Heart right ventricle (tissue), 16 donors: ENCODE results near the gene TBC1D17. TPM values are rescaled to one million over a fixed set of nuclear protein-coding genes. Genes with fewer than 3 reads are reported as not detected.

Source experiments
- ATAC-seq, 8 donors: fragments of 200-7000 bp; cut with Tn5 transposase; one replicate each; pipeline ENCODE4 v1.9.1; 2020; ENCODE audit warnings: mild to moderate bottlenecking in 8 of 8, moderate library complexity in 8 of 8, moderate number of reproducible peaks in 1 of 8
- DNase-seq, 2 donors: peaks; one replicate each; pipeline ENCODE4 v3.0.0-alpha.2; 2020
- H3K27ac ChIP-seq, 10 donors: fragments of 200-600 bp; sonication (generic) in 2 of 10; one replicate each; pipeline versions ENCODE4 v1.5.0 to v1.8.0; 2020 to 2022; ENCODE audit warnings: mild to moderate bottlenecking in 3 of 10
- H3K27me3 ChIP-seq, 7 donors: fragments of 200-600 bp; one replicate each; pipeline ENCODE4 v1.8.0; 2021 to 2022; ENCODE audit warnings: mild to moderate bottlenecking in 2 of 7
- H3K36me3 ChIP-seq, 9 donors: fragments of 200-600 bp; sonication (generic) in 1 of 9; one replicate each; pipeline versions ENCODE4 v1.5.0 to v1.8.0; 2020 to 2022; ENCODE audit warnings: mild to moderate bottlenecking in 2 of 9
- H3K4me1 ChIP-seq, 9 donors: fragments of 200-600 bp; sonication (generic) in 1 of 9; one replicate each; pipeline versions ENCODE4 v1.5.0 to v1.8.0; 2020 to 2022; ENCODE audit warnings: mild to moderate bottlenecking in 4 of 9
- H3K4me3 ChIP-seq, 10 donors: fragments of 200-600 bp; sonication (generic) in 2 of 10; one replicate each; pipeline versions ENCODE4 v1.5.0 to v1.8.0; 2020 to 2022; ENCODE audit warnings: mild to moderate bottlenecking in 7 of 10, moderate library complexity in 2 of 10
- H3K9me3 ChIP-seq, 11 donors: fragments of 200-600 bp in 10 of 11; sonication (generic) in 2 of 11; one replicate each; pipeline versions ENCODE4 v1.5.0 to v1.8.0; 2013 to 2022; ENCODE audit warnings: mild to moderate bottlenecking in 2 of 11, control low read depth in 1 of 11, moderate library complexity in 1 of 11
- WGBS, 2 donors: extraction: QIAGEN DNeasy Blood & Tissue Kit; methylation state at CpG; one replicate each; pipeline ENCODE4 v1.1.7; 2013; ENCODE audit warnings: inconsistent platforms in 1 of 2; 5-methylcytosine and 5-hydroxymethylcytosine counted together
- intact Hi-C, 10 donors: fragments of 100-400 bp; cut with DNase I; formaldehyde crosslinking; loops; one replicate each; pipeline versions ENCODE4 v1.11.1 to v1.14.2; 2022
- polyA plus RNA-seq, 2 donors: library from polyadenylated mRNA; stranded (reverse); fragments of 200-250 nt; gene quantifications; one replicate each; pipeline ENCODE4 v1.2.3, GENCODE V29; 2013
- total RNA-seq, 10 donors: library from RNA; stranded (reverse); fragmentation: NEBNext Ultra II Directional in 3 of 10; extraction: Animal tissue kit (Norgen Biotek cat#: 25700) in 3 of 10; gene quantifications; one replicate each; pipeline versions ENCODE4 v1.2.1 to v1.2.4, GENCODE V29; 2021 to 2023
- TF ChIP-seq, protein P1 (sequence below), 9 donors: fragments of 200-600 bp; sonication (generic) in 2 of 9; IDR thresholded peaks; one replicate each; pipeline versions ENCODE4 v1.5.0 to v1.8.0; 2021 to 2022; ENCODE audit warnings: antibody characterized with exemption in 9 of 9, mild to moderate bottlenecking in 5 of 9, moderate library complexity in 1 of 9
- donor health status: Arrhythmogenic right ventricular cardiomyopathy.
- donor health status: ischemic (EF 13 %, LVEDD 7.1; RV severe dilation, severe dysfunction).
- donor health status: healthy with polysubstance abuse.
- donor health status: DM: no; HTN: yes; CAD: no.
- donor health status: DM: no; HTN: no; CAD: no.
- donor health status: ischemic (EF 25% LVEDD 6.9; RV normal size, moderate dysfunction).
- donor health status: ischemic (EF 25% LVEDD 5.7; RV mildly dilated, moderate dysfunction).
- donor health status: healthy.
- donor health status: DM: yes; HTN: yes; CAD: no.
- donor health status: Ischemic cardiomyopathy.
- donor health status: ischemic (EF 35%, LVEDD 5.7; RV mildly dilated, moderate dysfunction).
- donor health status: nonischemic (EF 11% LVEDD 7.7; RV severe dilation, severe dysfunction).
- donor health status: DM: yes; HTN: yes; CAD: no.
- donor health status: PGD.
- donor health status: ischemic (EF 29% LVEDD 5.4; RV normal size, mild dysfunction).
- donor health status: nonischemic (EF 23%, LVEDD 6.1; RV moderate dilation, normal function).

The TBC1D17 gene
- total and polyA plus RNA-seq, 12 donors = 30.4 to 57.9 (median 49.8) TPM

GRCh38 chr19:49880162-49880869 lies 2.8 kb downstream of the TBC1D17 start:
- H3K4me1 ChIP-seq = peaks cover 7 to 24% (median 19%) of the 10 kb centered on the region in 9 donors
- no peak overlapping the region for H3K4me3 ChIP-seq
- no peak overlapping the region for H3K27ac ChIP-seq
- intact Hi-C loops = loop anchor here in 1 of 10 donors (5.0 kb wide), 1 partner anchor 47 kb away; the partner anchor contains the start of genes ATF5 and NUP62
- H3K9me3 ChIP-seq = no peaks in the 10 kb centered on the region
- 94 to 96% methylated on average over 10 of the region's 10 CpGs for WGBS, 2 donors
- H3K36me3 ChIP-seq = peaks cover 15 to 69% (median 65%) of the 10 kb centered on the region in 9 donors
- no peaks in the 10 kb centered on the region for H3K27me3 ChIP-seq
- TF ChIP-seq, protein P1, sequence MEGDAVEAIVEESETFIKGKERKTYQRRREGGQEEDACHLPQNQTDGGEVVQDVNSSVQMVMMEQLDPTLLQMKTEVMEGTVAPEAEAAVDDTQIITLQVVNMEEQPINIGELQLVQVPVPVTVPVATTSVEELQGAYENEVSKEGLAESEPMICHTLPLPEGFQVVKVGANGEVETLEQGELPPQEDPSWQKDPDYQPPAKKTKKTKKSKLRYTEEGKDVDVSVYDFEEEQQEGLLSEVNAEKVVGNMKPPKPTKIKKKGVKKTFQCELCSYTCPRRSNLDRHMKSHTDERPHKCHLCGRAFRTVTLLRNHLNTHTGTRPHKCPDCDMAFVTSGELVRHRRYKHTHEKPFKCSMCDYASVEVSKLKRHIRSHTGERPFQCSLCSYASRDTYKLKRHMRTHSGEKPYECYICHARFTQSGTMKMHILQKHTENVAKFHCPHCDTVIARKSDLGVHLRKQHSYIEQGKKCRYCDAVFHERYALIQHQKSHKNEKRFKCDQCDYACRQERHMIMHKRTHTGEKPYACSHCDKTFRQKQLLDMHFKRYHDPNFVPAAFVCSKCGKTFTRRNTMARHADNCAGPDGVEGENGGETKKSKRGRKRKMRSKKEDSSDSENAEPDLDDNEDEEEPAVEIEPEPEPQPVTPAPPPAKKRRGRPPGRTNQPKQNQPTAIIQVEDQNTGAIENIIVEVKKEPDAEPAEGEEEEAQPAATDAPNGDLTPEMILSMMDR (IDR thresholded peaks at IDR 0.05) = no peak
- ATAC-seq (no peak), DNase-seq (no peak)

DNA sequence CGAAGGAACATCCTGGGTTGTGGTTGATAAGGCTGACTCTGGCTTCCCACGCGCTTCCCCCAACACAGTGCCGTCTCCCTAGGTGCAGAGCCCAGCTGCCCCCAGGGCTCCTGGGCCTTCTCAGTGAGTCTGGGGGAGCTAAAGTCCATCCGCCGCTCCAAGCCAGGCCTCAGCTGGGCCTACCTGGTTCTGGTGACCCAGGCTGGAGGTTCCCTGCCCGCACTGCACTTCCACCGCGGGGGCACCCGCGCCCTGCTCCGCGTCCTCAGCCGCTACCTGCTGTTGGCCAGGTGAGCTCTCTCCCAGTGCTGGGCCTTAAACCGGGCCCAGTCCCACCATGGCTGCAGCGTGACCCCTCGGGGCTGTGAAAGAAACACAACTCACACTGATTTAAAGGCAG lies 3.7 kb downstream of the TBC1D17 start:
- Histone ChIP-seq H3K4me1 (peaks cover 3 to 18% (median 13%) of the 10 kb centered on the region in 9 donors), H3K9me3 (no peaks in the 10 kb centered on the region), H3K27ac (no peak overlapping the region), H3K36me3 (peaks cover 15 to 77% (median 69%) of the 10 kb centered on the region in 9 donors), H3K27me3 (no peaks in the 10 kb centered on the region), H3K4me3 (no peak overlapping the region)
- ATAC-seq (no peak), DNase-seq (peak in 1 of 2 donors; percentile 9)
- 96 to 98% methylated on average over 17 of the region's 17 CpGs for WGBS, 2 donors
- intact Hi-C loops = loop anchor here in 1 of 10 donors (5.0 kb wide), 1 partner anchor 46 kb away; the partner anchor contains the start of genes ATF5 and NUP62
- TF ChIP-seq, protein P1 (IDR thresholded peaks at IDR 0.05) = no peak

GRCh38 chr19:49881672-49882394 lies 4.3 kb downstream of the TBC1D17 start:
- Histone ChIP-seq H3K27ac (no peak overlapping the region), H3K4me1 (peaks cover 3 to 18% (median 13%) of the 10 kb centered on the region in 9 donors), H3K27me3 (no peaks in the 10 kb centered on the region), H3K36me3 (peaks cover 15 to 83% (median 73%) of the 10 kb centered on the region in 9 donors), H3K4me3 (no peak overlapping the region), H3K9me3 (no peaks in the 10 kb centered on the region)
- WGBS, 2 donors = 88 to 89% methylated on average over 31 of the region's 31 CpGs
- intact Hi-C loops = loop anchor here in 1 of 10 donors (5.0 kb wide), 1 partner anchor 45 kb away; the partner anchor contains the start of genes ATF5 and NUP62
- no peak for ATAC-seq
- TF ChIP-seq, protein P1 (IDR thresholded peaks at IDR 0.05) = no peak
- peak in 1 of 2 donors; percentile 8 for DNase-seq

DNA sequence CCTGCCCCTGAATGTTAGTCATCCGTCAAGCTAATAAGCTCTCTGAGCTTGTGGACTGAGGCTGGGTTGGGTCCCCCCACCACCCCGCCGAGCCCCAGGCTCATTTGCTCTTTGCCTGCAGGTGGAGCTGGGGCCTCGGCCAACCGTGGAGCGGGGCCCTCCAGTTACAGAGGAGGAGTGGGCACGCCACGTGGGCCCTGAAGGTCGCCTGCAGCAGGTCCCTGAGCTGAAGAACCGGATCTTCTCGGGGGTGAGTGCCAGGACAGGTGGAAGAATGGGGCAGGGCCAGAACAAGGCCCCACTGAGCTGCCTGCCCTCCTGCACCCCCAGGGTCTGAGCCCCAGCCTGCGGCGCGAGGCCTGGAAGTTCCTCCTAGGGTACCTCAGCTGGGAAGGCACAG lies 5.1 kb downstream of the TBC1D17 start:
- WGBS, 2 donors = 97 to 98% methylated on average over 14 of the region's 14 CpGs
- TF ChIP-seq, protein P1 (IDR thresholded peaks at IDR 0.05) = no peak
- Histone ChIP-seq H3K9me3 (no peaks in the 10 kb centered on the region), H3K36me3 (peaks cover 15 to 90% (median 73%) of the 10 kb centered on the region in 9 donors), H3K27ac (no peak overlapping the region), H3K4me3 (no peak overlapping the region), H3K27me3 (no peaks in the 10 kb centered on the region), H3K4me1 (peaks cover 3 to 25% (median 13%) of the 10 kb centered on the region in 9 donors)
- intact Hi-C loops = loop anchor here in 1 of 10 donors (5.0 kb wide), 1 partner anchor 45 kb away; the partner anchor contains the start of genes ATF5 and NUP62
- DNase-seq = no peak
- no peak for ATAC-seq
